Gastrocnemius medialis (tissue), 4 donors: ENCODE measurements around the gene GALNT9.

ENCODE experiments used
- POLR2A ChIP-seq, 2 donors: fragments of 450-650 bp; IDR thresholded peaks; one replicate each; pipeline ENCODE4 v1.6.1; 2017; ENCODE audit warnings: antibody characterized with exemption in 2 of 2, mild to moderate bottlenecking in 2 of 2, moderate library complexity in 2 of 2
- TF ChIP-seq, protein P1 (sequence below), 5 experiments: fragments of 450-650 bp in 3 of 5; fragments of 200-600 bp in 2 of 5; sonication (generic) in 2 of 5; IDR thresholded peaks in 4 of 5; conservative IDR thresholded peaks in 1 of 5; 1 replicate in 4 of 5; 2 replicates in 1 of 5; pipeline ENCODE4 v1.5.1; 2016 to 2019; ENCODE audit warnings: antibody characterized with exemption in 5 of 5, mild to moderate bottlenecking in 3 of 5, moderate library complexity in 3 of 5

DNA sequence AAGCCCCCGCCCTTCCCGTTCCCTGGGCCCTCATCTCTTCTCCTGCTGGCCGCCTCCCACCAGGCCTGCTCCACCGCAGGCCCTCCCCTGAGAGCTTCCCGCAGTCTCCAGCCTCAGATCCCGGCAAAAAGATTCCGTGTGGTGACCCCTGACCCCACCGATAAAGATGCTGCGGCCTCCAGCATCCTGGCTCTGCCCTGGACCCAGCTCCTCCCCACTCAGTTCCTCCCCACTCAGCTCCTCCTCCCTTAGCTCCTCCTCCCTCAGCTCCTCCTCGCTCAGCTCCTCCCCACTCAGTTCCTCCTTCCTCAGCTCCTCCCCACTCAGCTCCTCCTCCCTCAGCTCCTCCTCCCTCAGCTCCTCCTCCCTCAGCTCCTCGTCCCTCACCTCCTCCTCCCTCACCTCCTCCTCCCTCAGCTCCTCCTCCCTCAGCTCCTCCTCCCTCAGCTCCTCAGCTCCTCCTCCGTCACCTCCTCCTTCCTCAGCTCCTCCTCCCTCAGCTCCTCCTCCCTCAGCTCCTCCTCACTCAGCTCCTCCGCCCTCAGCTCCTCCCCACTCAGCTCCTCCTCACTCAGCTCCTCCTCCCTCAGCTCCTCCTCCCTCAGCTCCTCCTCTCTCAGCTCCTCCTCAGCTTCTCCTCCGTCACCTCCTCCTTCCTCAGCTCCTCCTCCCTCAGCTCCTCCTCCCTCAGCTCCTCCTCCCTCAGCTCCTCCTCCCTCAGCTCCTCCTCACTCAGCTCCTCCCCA is 168.2 kb downstream of the GALNT9 start:
- TF ChIP-seq, protein P1, sequence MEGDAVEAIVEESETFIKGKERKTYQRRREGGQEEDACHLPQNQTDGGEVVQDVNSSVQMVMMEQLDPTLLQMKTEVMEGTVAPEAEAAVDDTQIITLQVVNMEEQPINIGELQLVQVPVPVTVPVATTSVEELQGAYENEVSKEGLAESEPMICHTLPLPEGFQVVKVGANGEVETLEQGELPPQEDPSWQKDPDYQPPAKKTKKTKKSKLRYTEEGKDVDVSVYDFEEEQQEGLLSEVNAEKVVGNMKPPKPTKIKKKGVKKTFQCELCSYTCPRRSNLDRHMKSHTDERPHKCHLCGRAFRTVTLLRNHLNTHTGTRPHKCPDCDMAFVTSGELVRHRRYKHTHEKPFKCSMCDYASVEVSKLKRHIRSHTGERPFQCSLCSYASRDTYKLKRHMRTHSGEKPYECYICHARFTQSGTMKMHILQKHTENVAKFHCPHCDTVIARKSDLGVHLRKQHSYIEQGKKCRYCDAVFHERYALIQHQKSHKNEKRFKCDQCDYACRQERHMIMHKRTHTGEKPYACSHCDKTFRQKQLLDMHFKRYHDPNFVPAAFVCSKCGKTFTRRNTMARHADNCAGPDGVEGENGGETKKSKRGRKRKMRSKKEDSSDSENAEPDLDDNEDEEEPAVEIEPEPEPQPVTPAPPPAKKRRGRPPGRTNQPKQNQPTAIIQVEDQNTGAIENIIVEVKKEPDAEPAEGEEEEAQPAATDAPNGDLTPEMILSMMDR (IDR thresholded peaks at IDR 0.05 in 4 of 5, conservative IDR thresholded peaks at IDR 0.05 in 1 of 5), result no peak
- no peak for TF ChIP-seq POLR2A (IDR thresholded peaks at IDR 0.05)
